Measurements from ENCODE around the gene NPVF. TPM values are rescaled to one million over a fixed set of nuclear protein-coding genes. Genes with fewer than 3 reads are reported as not detected.

The NPVF gene
- polyA plus RNA-seq, 3 donors from 2014 or later, result not detected

DNA sequence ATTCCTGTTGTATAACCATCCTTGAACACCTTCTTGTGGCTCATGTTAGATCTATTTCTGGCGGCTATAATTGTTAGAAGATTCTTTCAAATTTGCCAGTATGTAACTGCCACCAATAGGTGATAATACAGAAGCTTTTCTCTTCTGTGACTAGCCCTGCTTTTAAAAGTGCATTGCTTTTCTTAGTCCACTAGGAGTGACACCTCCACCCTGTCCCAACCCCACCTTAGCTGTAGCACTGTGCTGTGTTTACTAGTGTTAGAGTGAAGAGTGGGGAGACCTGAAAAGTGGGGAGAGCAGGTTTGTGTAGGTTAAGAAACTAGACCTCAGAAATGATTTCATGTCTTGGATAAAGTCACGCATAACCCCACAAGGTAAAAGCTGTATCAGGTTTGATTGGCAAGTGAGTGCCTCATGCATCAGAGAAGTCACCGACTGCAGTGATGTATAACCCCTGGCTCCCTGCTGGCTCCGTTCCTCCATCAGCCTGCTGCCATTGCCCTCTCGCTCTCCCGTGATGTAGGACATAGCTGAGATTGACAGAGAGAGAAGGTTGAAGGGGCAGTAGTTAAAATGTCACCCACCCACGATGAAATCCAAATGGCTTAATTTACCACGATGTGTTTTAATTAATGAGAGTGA, 12.5 kb downstream of the NPVF start:
- H3K4me3 Mint-ChIP-seq, result no peak overlapping the region
- H3K9me3 Mint-ChIP-seq, result peaks cover 0 to 2% (median 0%) of the 10 kb centered on the region in 6 donors
- H3K27me3 Mint-ChIP-seq (ENCODE audit: low read depth in 3 of 3), result peaks cover 4 to 11% (median 5%) of the 10 kb centered on the region in 3 donors
- DNase-seq, result no peak
- no peak overlapping the region for H3K27ac Mint-ChIP-seq
- H3K36me3 Mint-ChIP-seq, result no peaks in the 10 kb centered on the region
- no peaks in the 10 kb centered on the region for H3K4me1 Mint-ChIP-seq

DNA sequence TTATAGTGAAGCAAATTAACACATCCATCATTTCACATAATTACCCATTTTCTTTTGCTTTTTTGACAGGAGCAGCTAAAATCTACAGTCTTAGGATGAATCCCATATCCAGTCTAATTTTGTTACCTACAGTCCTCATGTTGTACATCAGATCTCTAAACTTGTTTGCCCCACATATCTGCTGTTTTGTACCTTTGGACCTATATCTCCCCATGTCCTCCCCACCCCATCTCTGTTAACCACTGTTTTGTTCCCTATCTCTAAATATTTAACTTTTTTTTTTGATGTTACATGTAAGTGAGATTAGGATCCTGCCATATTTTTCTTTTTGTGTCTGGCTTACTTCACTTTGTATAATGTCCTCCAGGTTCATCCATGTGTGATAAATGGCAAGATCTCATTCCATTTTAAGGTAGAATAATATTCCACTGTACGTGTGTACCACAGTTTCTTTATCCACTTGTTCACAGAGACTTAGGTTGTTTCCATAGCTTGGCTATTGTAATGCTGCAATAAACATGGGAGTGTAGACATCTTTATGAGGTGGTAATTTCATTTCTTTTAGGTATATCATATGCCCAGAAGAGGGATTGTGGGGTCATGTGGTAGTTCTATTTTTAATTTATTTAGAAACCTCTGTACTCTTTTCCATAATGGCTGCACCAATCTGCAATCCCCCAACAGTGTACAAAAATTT, 19.6 kb downstream of the NPVF start:
- H3K4me1 Mint-ChIP-seq, result no peaks in the 10 kb centered on the region
- no peak overlapping the region for H3K27ac Mint-ChIP-seq
- peaks cover 0 to 3% (median 0%) of the 10 kb centered on the region in 6 donors for H3K9me3 Mint-ChIP-seq
- H3K4me3 Mint-ChIP-seq, result no peak overlapping the region
- no peaks in the 10 kb centered on the region for H3K36me3 Mint-ChIP-seq
- no peak for DNase-seq
- H3K27me3 Mint-ChIP-seq (ENCODE audit: low read depth in 3 of 3), result peaks cover 6 to 10% (median 7%) of the 10 kb centered on the region in 3 donors

- Mint-ChIP-seq H3K27me3 (ENCODE audit: low read depth in 3 of 3) (peaks cover 7 to 14% (median 7%) of the 10 kb centered on the region in 3 donors), H3K4me1 (no peaks in the 10 kb centered on the region), H3K9me3 (peaks cover 0 to 3% (median 0%) of the 10 kb centered on the region in 6 donors), H3K4me3 (no peak overlapping the region), H3K27ac (no peak overlapping the region), H3K36me3 (no peaks in the 10 kb centered on the region)
- DNase-seq, result no peak
Measured at GRCh38 chr7:25207887-25208286, 20.4 kb downstream of the NPVF start.

- H3K9me3 Mint-ChIP-seq, result peaks cover 0 to 3% (median 0%) of the 10 kb centered on the region in 6 donors
- H3K36me3 Mint-ChIP-seq, result no peaks in the 10 kb centered on the region
- H3K27me3 Mint-ChIP-seq (ENCODE audit: low read depth in 3 of 3), result peaks cover 7 to 13% (median 8%) of the 10 kb centered on the region in 3 donors
- H3K4me1 Mint-ChIP-seq, result no peaks in the 10 kb centered on the region
- no peak overlapping the region for H3K27ac Mint-ChIP-seq
- DNase-seq, result no peak
- no peak overlapping the region for H3K4me3 Mint-ChIP-seq
Measured at GRCh38 chr7:25206765-25207164, 21.5 kb downstream of the NPVF start.

GRCh38 chr7:25196132-25196896, 32.0 kb downstream of the NPVF start:
- Mint-ChIP-seq H3K36me3 (peaks cover 0 to 10% (median 0%) of the 10 kb centered on the region in 3 donors), H3K4me3 (no peak overlapping the region), H3K9me3 (peaks cover 0 to 2% (median 0%) of the 10 kb centered on the region in 6 donors), H3K27me3 (ENCODE audit: low read depth in 3 of 3) (peaks cover 0 to 16% (median 3%) of the 10 kb centered on the region in 3 donors), H3K27ac (no peak overlapping the region), H3K4me1 (no peaks in the 10 kb centered on the region)
- DNase-seq, result no peak

- peaks cover 0 to 2% (median 0%) of the 10 kb centered on the region in 6 donors for H3K9me3 Mint-ChIP-seq
- no peaks in the 10 kb centered on the region for H3K4me1 Mint-ChIP-seq
- H3K36me3 Mint-ChIP-seq, result peaks cover 0 to 10% (median 0%) of the 10 kb centered on the region in 3 donors
- H3K27ac Mint-ChIP-seq, result no peak overlapping the region
- no peak overlapping the region for H3K4me3 Mint-ChIP-seq
- DNase-seq, result no peak
- H3K27me3 Mint-ChIP-seq (ENCODE audit: low read depth in 3 of 3), result peaks cover 0 to 13% (median 3%) of the 10 kb centered on the region in 3 donors
Measured at GRCh38 chr7:25194036-25194435, 34.2 kb downstream of the NPVF start.

- Mint-ChIP-seq H3K27ac (no peak overlapping the region), H3K4me1 (no peaks in the 10 kb centered on the region), H3K36me3 (peaks cover 0 to 10% (median 0%) of the 10 kb centered on the region in 3 donors), H3K9me3 (peaks cover 0 to 2% (median 0%) of the 10 kb centered on the region in 6 donors), H3K27me3 (ENCODE audit: low read depth in 3 of 3) (peaks cover 0 to 12% (median 3%) of the 10 kb centered on the region in 3 donors), H3K4me3 (no peak overlapping the region)
- no peak for DNase-seq
Measured at GRCh38 chr7:25192043-25192442, 36.2 kb downstream of the NPVF start.

- H3K9me3 Mint-ChIP-seq, result no peaks in the 10 kb centered on the region
- no peak overlapping the region for H3K4me3 Mint-ChIP-seq
- no peak for DNase-seq
- H3K4me1 Mint-ChIP-seq, result no peaks in the 10 kb centered on the region
- H3K36me3 Mint-ChIP-seq, result peaks cover 0 to 6% (median 0%) of the 10 kb centered on the region in 3 donors
- H3K27me3 Mint-ChIP-seq (ENCODE audit: low read depth in 3 of 3), result peaks cover 2 to 17% (median 3%) of the 10 kb centered on the region in 3 donors
- no peak overlapping the region for H3K27ac Mint-ChIP-seq
Measured at GRCh38 chr7:25189197-25189596, 39.1 kb downstream of the NPVF start.

- peaks cover 2 to 17% (median 3%) of the 10 kb centered on the region in 3 donors for H3K27me3 Mint-ChIP-seq (ENCODE audit: low read depth in 3 of 3)
- H3K4me1 Mint-ChIP-seq, result no peaks in the 10 kb centered on the region
- no peak overlapping the region for H3K4me3 Mint-ChIP-seq
- peaks cover 0 to 6% (median 0%) of the 10 kb centered on the region in 3 donors for H3K36me3 Mint-ChIP-seq
- no peaks in the 10 kb centered on the region for H3K9me3 Mint-ChIP-seq
- H3K27ac Mint-ChIP-seq, result no peak overlapping the region
- DNase-seq, result no peak
Measured at GRCh38 chr7:25187932-25188331, 40.4 kb downstream of the NPVF start.

- no peak for DNase-seq
- peaks cover 3 to 12% (median 6%) of the 10 kb centered on the region in 3 donors for H3K27me3 Mint-ChIP-seq (ENCODE audit: low read depth in 3 of 3)
- H3K27ac Mint-ChIP-seq, result no peak overlapping the region
- no peaks in the 10 kb centered on the region for H3K36me3 Mint-ChIP-seq
- H3K4me3 Mint-ChIP-seq, result no peak overlapping the region
- H3K9me3 Mint-ChIP-seq, result no peaks in the 10 kb centered on the region
- no peaks in the 10 kb centered on the region for H3K4me1 Mint-ChIP-seq
Measured at GRCh38 chr7:25186436-25186835, 41.9 kb downstream of the NPVF start.

- peak overlapping the region in 4 of 6 donors; percentile 46 to 95 (median 76) for H3K27ac Mint-ChIP-seq
- peaks cover 4 to 5% (median 5%) of the 10 kb centered on the region in 3 donors for H3K36me3 Mint-ChIP-seq
Measured at GRCh38 chr7:25181532-25181931, 46.8 kb downstream of the NPVF start.

GRCh38 chr7:25180946-25181345, 47.3 kb downstream of the NPVF start:
- no peaks in the 10 kb centered on the region for H3K9me3 Mint-ChIP-seq
- peak overlapping the region; percentile 76 to 95 (median 91) for H3K27ac Mint-ChIP-seq
- peaks cover 21 to 27% of the 10 kb centered on the region in 2 donors for H3K4me1 Mint-ChIP-seq
- peaks cover 5 to 8% (median 5%) of the 10 kb centered on the region in 3 donors for H3K36me3 Mint-ChIP-seq
- peak overlapping the region; percentile 90 to 95 (median 90) for H3K4me3 Mint-ChIP-seq
- H3K27me3 Mint-ChIP-seq (ENCODE audit: low read depth in 3 of 3), result peaks cover 3 to 10% (median 7%) of the 10 kb centered on the region in 3 donors
- no peak for DNase-seq

More at GRCh38 chr7:25181532-25181931, 46.8 kb downstream of the NPVF start:
- Mint-ChIP-seq H3K4me3 (peak overlapping the region; percentile 65 to 95 (median 90)), H3K9me3 (no peaks in the 10 kb centered on the region), H3K27me3 (ENCODE audit: low read depth in 3 of 3) (peaks cover 3 to 10% (median 7%) of the 10 kb centered on the region in 3 donors), H3K4me1 (peaks cover 21 to 27% of the 10 kb centered on the region in 2 donors)
- DNase-seq, result no peak

GRCh38 chr7:25180592-25180923, 47.7 kb downstream of the NPVF start:
- Mint-ChIP-seq H3K36me3 (peaks cover 5 to 9% (median 8%) of the 10 kb centered on the region in 3 donors), H3K27me3 (ENCODE audit: low read depth in 3 of 3) (peaks cover 3 to 10% (median 7%) of the 10 kb centered on the region in 3 donors), H3K9me3 (no peaks in the 10 kb centered on the region), H3K27ac (peak overlapping the region; percentile 76 to 95 (median 91)), H3K4me3 (peak overlapping the region; percentile 90 to 95 (median 90)), H3K4me1 (peaks cover 21 to 27% of the 10 kb centered on the region in 2 donors)
- no peak for DNase-seq
